Loucy (cell line): Measurements from ENCODE around the gene RGMA.
A peak's percentile ranks its signal among the peaks of the same experiment; 100 is the strongest.

Experiments used
- H2AFZ ChIP-seq: fragments of 200-600 bp; sonication (generic); 2 replicates; pipeline ENCODE4 v1.6.0; 2016; ENCODE audit warnings: antibody characterized with exemption, mild to moderate bottlenecking, low read length, moderate library complexity
- H3F3A ChIP-seq: fragments of 200-600 bp; 2 replicates; pipeline ENCODE4 v1.6.0; 2016; ENCODE audit warnings: antibody characterized with exemption, low read depth, mild to moderate bottlenecking
- H3K27me3 ChIP-seq: fragments of 200-600 bp; sonication (generic); 2 replicates; pipeline ENCODE4 v1.6.1; 2014; ENCODE audit warnings: low read length, mild to moderate bottlenecking; ENCODE audit not compliant: insufficient read depth, poor library complexity, severe bottlenecking
- H3K36me3 ChIP-seq: fragments of 200-600 bp; sonication (generic); 2 replicates; pipeline ENCODE4 v1.6.1; 2016; ENCODE audit warnings: low read length; ENCODE audit not compliant: insufficient read depth
- H3K4me1 ChIP-seq: fragments of 200-600 bp; sonication (generic); 2 replicates; pipeline ENCODE4 v1.5.1; 2014; ENCODE audit warnings: low read length, mild to moderate bottlenecking; ENCODE audit not compliant: insufficient read depth, poor library complexity, severe bottlenecking
- H3K4me2 ChIP-seq: fragments of 200-600 bp; sonication (generic); 2 replicates; pipeline ENCODE4 v1.6.0; 2014; ENCODE audit warnings: antibody characterized with exemption, low read length, low read depth, mild to moderate bottlenecking; ENCODE audit not compliant: poor library complexity, severe bottlenecking
- H3K4me3 ChIP-seq: fragments of 200-600 bp; sonication (generic); 2 replicates; pipeline ENCODE4 v1.5.1; 2014; ENCODE audit warnings: low read length, mild to moderate bottlenecking, mixed read lengths; ENCODE audit not compliant: poor library complexity, severe bottlenecking
- H3K79me2 ChIP-seq: fragments of 200-600 bp; sonication (generic); 2 replicates; pipeline ENCODE4 v1.6.1; 2014; ENCODE audit warnings: low read length; ENCODE audit not compliant: insufficient read depth
- H3K9ac ChIP-seq: fragments of 200-600 bp; sonication (generic); 2 replicates; pipeline ENCODE4 v1.6.0; 2014; ENCODE audit warnings: mild to moderate bottlenecking, low read depth, low read length, moderate library complexity; ENCODE audit not compliant: poor library complexity, severe bottlenecking
- H3K9me2 ChIP-seq: fragments of 200-600 bp; sonication (generic); replicated peaks from 2 replicates; pipeline ENCODE4 v1.6.1; 2016; ENCODE audit warnings: low read depth, low read length, mixed read lengths
- H3K9me3 ChIP-seq: fragments of 200-600 bp; sonication (generic); 2 replicates; pipeline ENCODE4 v1.6.1; 2014; ENCODE audit warnings: mild to moderate bottlenecking, antibody characterized with exemption, low read length, low read depth; ENCODE audit not compliant: insufficient read depth
- H4K20me1 ChIP-seq: fragments of 200-600 bp; sonication (generic); 2 replicates; pipeline ENCODE4 v1.6.0; 2014; ENCODE audit warnings: antibody characterized with exemption, low read length, mild to moderate bottlenecking; ENCODE audit not compliant: insufficient read depth, poor library complexity, severe bottlenecking
- CTCF ChIP-seq: fragments of 200-600 bp; sonication (generic); conservative IDR thresholded peaks from 2 replicates; pipeline ENCODE4 v1.5.1; 2014; ENCODE audit warnings: mild to moderate bottlenecking, antibody characterized with exemption, low read length
- EZH2phosphoT487 ChIP-seq: fragments of 200-600 bp; IDR thresholded peaks from 2 replicates; pipeline ENCODE4 v1.6.1; 2018; ENCODE audit warnings: antibody characterized with exemption, mild to moderate bottlenecking, moderate library complexity, borderline replicate concordance

RGMA gene

GRCh38 chr15:93089727-93090305 is 805 bp upstream of the RGMA start:
- H3K9ac ChIP-seq = no peak overlapping the region
- no peak overlapping the region for H2AFZ ChIP-seq
- H3K4me2 ChIP-seq = no peak overlapping the region
- peaks cover 14% of the 10 kb centered on the region for H3K4me1 ChIP-seq
- no peak overlapping the region for H3K4me3 ChIP-seq
- TF ChIP-seq CTCF (no peak), EZH2phosphoT487 (no peak)
- no peaks in the 10 kb centered on the region for H4K20me1 ChIP-seq
- H3K36me3 ChIP-seq = no peaks in the 10 kb centered on the region
- peaks cover 57% of the 10 kb centered on the region for H3K27me3 ChIP-seq
- no peaks in the 10 kb centered on the region for H3K9me3 ChIP-seq
- no peaks in the 10 kb centered on the region for H3K9me2 ChIP-seq
- H3K79me2 ChIP-seq = no peaks in the 10 kb centered on the region
- H3F3A ChIP-seq = no peaks in the 10 kb centered on the region

- H3K4me2 ChIP-seq = peak overlapping the region; percentile 69
- no peaks in the 10 kb centered on the region for H3K36me3 ChIP-seq
- H3K4me1 ChIP-seq = peaks cover 14% of the 10 kb centered on the region
- no peak for TF ChIP-seq EZH2phosphoT487
- no peak for TF ChIP-seq CTCF
- H3K9ac ChIP-seq = no peak overlapping the region
- peak overlapping the region; percentile 90 for H2AFZ ChIP-seq
- H3K27me3 ChIP-seq = peaks cover 57% of the 10 kb centered on the region
- H3K79me2 ChIP-seq = no peaks in the 10 kb centered on the region
- H3K9me3 ChIP-seq = no peaks in the 10 kb centered on the region
- H3K4me3 ChIP-seq = peak overlapping the region; percentile 70
- no peaks in the 10 kb centered on the region for H3K9me2 ChIP-seq
- no peaks in the 10 kb centered on the region for H3F3A ChIP-seq
- no peaks in the 10 kb centered on the region for H4K20me1 ChIP-seq
Measured at GRCh38 chr15:93088200-93088980, 621 bp downstream of the RGMA start.

- no peaks in the 10 kb centered on the region for H3K79me2 ChIP-seq
- peaks cover 57% of the 10 kb centered on the region for H3K27me3 ChIP-seq
- H3K9ac ChIP-seq = no peak overlapping the region
- TF ChIP-seq CTCF = peak; percentile 95
- no peak for TF ChIP-seq EZH2phosphoT487
- H3F3A ChIP-seq = no peaks in the 10 kb centered on the region
- H3K9me2 ChIP-seq = no peaks in the 10 kb centered on the region
- peaks cover 14% of the 10 kb centered on the region for H3K4me1 ChIP-seq
- H3K4me2 ChIP-seq = peak overlapping the region; percentile 69
- H3K36me3 ChIP-seq = no peaks in the 10 kb centered on the region
- no peaks in the 10 kb centered on the region for H3K9me3 ChIP-seq
- H2AFZ ChIP-seq = peak overlapping the region; percentile 90
- peak overlapping the region; percentile 70 for H3K4me3 ChIP-seq
- no peaks in the 10 kb centered on the region for H4K20me1 ChIP-seq
Measured at GRCh38 chr15:93087825-93088199, 1.2 kb downstream of the RGMA start.
